Endothelial cell (in vitro differentiated cells): Measurements from ENCODE around the gene WNK2. TPM values are rescaled to one million over a fixed set of nuclear protein-coding genes. Genes with fewer than 3 reads are reported as not detected.

Source experiments
- DNase-seq: peaks from one replicate; pipeline ENCODE4 v3.0.0; 2021; ENCODE audit warnings: low spot score
- H3K27ac Mint-ChIP-seq: one replicate; pipeline ENCODE4 v1.8.0; 2021; ENCODE audit warnings: mixed read lengths, inconsistent platforms; ENCODE audit not compliant: unreplicated experiment
- H3K27me3 Mint-ChIP-seq: one replicate; pipeline ENCODE4 v1.8.0; 2021; ENCODE audit warnings: mild to moderate bottlenecking, moderate library complexity, mixed read lengths, inconsistent platforms; ENCODE audit not compliant: unreplicated experiment
- H3K36me3 Mint-ChIP-seq: one replicate; pipeline ENCODE4 v1.8.0; 2021; ENCODE audit warnings: mild to moderate bottlenecking, low read depth, mixed read lengths, inconsistent platforms; ENCODE audit not compliant: unreplicated experiment
- H3K4me1 Mint-ChIP-seq: one replicate; pipeline ENCODE4 v1.8.0; 2021; ENCODE audit warnings: mild to moderate bottlenecking, mixed read lengths, inconsistent platforms; ENCODE audit not compliant: unreplicated experiment
- H3K4me3 Mint-ChIP-seq: one replicate; pipeline ENCODE4 v1.8.0; 2021; ENCODE audit warnings: mild to moderate bottlenecking, mixed read lengths, inconsistent platforms; ENCODE audit not compliant: unreplicated experiment
- H3K9me3 Mint-ChIP-seq: one replicate; pipeline ENCODE4 v1.8.0; 2021; ENCODE audit warnings: mixed read lengths, inconsistent platforms; ENCODE audit not compliant: unreplicated experiment
- total RNA-seq: library from RNA; stranded (reverse); fragmentation: NEBNext Ultra II Directional; extraction: Animal tissue kit (Norgen Biotek cat#: 25700); gene quantifications from one replicate; pipeline ENCODE4 v1.2.1, GENCODE V29; 2021; ENCODE audit not compliant: unreplicated experiment
- TF ChIP-seq, protein P1 (sequence below): fragments of 200-600 bp; sonication (generic); IDR thresholded peaks from one replicate; pipeline ENCODE4 v1.5.0; 2021; ENCODE audit warnings: antibody characterized with exemption; ENCODE audit not compliant: unreplicated experiment

The WNK2 gene
- total RNA-seq, 1 donor from 2014 or later: 0.82 TPM

DNA sequence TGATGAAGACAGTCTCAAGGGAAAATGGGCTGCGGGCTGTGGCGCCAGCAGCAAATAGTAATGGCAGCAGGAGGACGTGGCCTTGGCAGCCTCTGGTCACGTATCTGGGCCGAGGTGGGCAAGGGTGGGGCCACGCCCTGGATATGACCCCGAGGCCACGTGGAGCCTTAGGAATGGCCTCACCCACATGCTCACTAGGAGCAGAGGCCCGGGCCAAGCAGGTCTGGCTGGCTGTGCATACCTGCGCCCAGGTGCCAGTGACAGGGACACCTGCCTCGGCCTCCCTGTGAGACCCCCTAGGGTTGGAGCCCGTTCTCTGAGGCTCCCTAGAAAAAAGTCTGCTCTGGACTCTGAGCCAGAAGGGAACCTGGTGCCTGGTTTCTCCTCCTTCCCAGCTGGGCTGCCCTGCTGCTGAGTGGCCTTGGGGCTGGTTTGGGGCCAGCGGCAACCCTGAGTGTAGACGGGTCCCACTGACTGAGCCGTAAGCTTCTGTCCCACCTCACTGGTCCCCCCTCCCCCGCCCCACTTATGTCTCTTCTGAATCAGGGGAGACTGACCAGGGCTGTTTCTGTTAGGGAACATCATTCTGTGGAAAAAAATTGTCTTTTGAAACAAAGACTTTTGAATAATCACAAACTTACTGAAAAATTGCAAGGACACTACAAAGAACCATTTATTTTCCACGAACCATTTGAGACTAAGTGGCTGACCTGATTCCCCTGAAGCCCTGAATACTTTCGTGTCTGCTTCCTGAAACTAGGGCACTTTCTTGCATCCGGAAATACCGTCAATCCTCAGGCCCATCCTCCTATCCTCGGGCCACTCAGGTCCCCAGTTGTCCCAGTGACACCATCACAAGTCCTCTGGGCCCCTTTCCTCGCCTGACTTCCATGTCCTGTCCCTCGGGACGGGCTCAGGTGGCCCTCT is 60.8 kb downstream of the WNK2 start:
- H3K4me3 Mint-ChIP-seq: no peak overlapping the region
- H3K4me1 Mint-ChIP-seq: no peaks in the 10 kb centered on the region
- peaks cover 9% of the 10 kb centered on the region for H3K27me3 Mint-ChIP-seq
- H3K36me3 Mint-ChIP-seq: no peaks in the 10 kb centered on the region
- H3K27ac Mint-ChIP-seq: no peak overlapping the region
- DNase-seq: no peak
- TF ChIP-seq, protein P1, sequence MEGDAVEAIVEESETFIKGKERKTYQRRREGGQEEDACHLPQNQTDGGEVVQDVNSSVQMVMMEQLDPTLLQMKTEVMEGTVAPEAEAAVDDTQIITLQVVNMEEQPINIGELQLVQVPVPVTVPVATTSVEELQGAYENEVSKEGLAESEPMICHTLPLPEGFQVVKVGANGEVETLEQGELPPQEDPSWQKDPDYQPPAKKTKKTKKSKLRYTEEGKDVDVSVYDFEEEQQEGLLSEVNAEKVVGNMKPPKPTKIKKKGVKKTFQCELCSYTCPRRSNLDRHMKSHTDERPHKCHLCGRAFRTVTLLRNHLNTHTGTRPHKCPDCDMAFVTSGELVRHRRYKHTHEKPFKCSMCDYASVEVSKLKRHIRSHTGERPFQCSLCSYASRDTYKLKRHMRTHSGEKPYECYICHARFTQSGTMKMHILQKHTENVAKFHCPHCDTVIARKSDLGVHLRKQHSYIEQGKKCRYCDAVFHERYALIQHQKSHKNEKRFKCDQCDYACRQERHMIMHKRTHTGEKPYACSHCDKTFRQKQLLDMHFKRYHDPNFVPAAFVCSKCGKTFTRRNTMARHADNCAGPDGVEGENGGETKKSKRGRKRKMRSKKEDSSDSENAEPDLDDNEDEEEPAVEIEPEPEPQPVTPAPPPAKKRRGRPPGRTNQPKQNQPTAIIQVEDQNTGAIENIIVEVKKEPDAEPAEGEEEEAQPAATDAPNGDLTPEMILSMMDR: no peak
- H3K9me3 Mint-ChIP-seq: no peaks in the 10 kb centered on the region

DNA sequence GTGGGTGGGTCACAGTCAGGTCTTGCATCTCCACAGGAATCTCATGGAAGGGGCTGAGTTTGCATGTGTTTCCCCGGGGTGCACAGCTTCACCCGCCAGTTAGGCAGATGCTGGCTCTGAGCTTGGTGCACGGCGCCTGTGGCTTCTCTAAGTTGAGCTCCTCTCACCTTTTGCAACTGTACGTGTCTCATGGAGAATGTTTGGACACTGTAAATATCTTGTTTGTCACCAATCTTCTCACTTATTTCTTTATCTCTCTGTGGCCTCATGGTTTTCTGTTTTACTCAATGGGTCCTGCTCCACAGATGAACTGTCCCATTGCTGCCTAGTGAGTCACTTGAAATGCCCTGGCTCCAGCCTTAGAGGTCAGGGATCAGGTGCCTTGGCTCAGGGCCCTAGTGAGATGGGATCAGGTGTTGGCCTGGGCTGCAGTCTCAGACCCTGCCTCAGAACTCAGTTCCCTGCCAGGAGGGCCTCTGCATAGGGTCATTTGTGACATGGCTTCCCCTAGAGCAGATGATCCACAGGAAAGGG is 61.6 kb downstream of the WNK2 start:
- Mint-ChIP-seq H3K27ac (no peak overlapping the region), H3K27me3 (peaks cover 6% of the 10 kb centered on the region), H3K36me3 (no peaks in the 10 kb centered on the region), H3K4me1 (no peaks in the 10 kb centered on the region), H3K4me3 (no peak overlapping the region), H3K9me3 (no peaks in the 10 kb centered on the region)
- TF ChIP-seq, protein P1: no peak
- no peak for DNase-seq

DNA sequence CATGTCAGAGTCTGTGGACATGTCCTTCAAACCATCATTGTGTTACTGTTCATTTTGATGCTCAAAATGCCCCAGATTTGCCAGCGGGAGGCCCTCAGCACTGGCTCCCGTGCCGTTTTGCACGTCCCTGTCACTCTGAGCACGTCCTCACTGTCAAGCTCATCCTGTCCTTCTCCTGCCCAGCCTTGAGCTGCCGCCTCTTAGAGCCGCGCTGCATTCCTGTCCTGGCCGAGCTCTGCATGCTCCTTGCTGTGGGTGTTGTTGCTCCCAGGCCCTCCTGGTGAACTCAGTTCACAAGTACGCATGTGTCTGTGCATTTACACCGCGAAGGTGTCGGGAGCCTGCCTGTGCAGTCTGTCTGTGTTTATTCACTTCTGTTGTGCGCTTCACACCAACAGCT is 62.2 kb downstream of the WNK2 start:
- no peak for DNase-seq
- Mint-ChIP-seq H3K9me3 (no peaks in the 10 kb centered on the region), H3K27me3 (peaks cover 5% of the 10 kb centered on the region), H3K4me1 (no peaks in the 10 kb centered on the region), H3K4me3 (no peak overlapping the region), H3K27ac (no peak overlapping the region), H3K36me3 (no peaks in the 10 kb centered on the region)
- TF ChIP-seq, protein P1: no peak

DNA sequence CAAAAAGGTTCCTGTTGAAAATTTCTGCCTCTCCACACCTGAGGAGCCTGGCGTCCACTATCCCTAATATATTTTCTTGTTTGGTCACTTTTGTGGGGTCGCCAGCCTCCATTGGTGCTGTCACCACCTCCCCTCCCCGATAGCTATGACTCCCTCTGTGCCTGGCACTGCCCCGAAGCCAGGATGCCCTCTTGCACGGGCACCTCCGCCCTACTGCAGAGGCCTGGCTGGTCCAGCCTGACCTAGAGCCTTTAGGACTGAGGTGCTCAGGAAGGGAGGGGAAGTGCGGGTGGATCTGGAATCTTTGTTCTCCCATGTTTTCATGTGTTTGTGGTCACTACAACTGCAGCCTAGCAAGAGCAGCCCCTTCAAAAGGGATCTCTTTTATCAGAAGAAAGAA is 62.6 kb downstream of the WNK2 start:
- TF ChIP-seq, protein P1: no peak
- no peak overlapping the region for H3K4me3 Mint-ChIP-seq

More for the DNA sequence above, 62.6 kb downstream of the WNK2 start:
- no peaks in the 10 kb centered on the region for H3K4me1 Mint-ChIP-seq
- no peak overlapping the region for H3K27ac Mint-ChIP-seq
- H3K36me3 Mint-ChIP-seq: no peaks in the 10 kb centered on the region
- DNase-seq: no peak
- no peaks in the 10 kb centered on the region for H3K9me3 Mint-ChIP-seq
- peaks cover 5% of the 10 kb centered on the region for H3K27me3 Mint-ChIP-seq
